Mucosa of rectum (tissue), 2 donors: ENCODE measurements around the gene C19orf33.
A peak's percentile ranks its signal among the peaks of the same experiment; 100 is the strongest.

ENCODE experiments used
- H3K27ac ChIP-seq, 2 donors: one replicate each; pipeline ENCODE4 v1.7.0; 2013; ENCODE audit warnings: inconsistent platforms in 2 of 2, low read depth in 2 of 2, low read length in 2 of 2
- H3K27me3 ChIP-seq, 2 donors: one replicate each; pipeline ENCODE4 v1.7.0; 2013; ENCODE audit warnings: low read length in 2 of 2; ENCODE audit not compliant: control insufficient read depth in 2 of 2, insufficient read depth in 2 of 2
- H3K36me3 ChIP-seq, 2 donors: one replicate each; pipeline ENCODE4 v1.7.0; 2013; ENCODE audit warnings: low read length in 2 of 2; ENCODE audit not compliant: control insufficient read depth in 2 of 2, insufficient read depth in 2 of 2
- H3K4me1 ChIP-seq, 2 donors: one replicate each; pipeline ENCODE4 v1.7.0; 2013; ENCODE audit warnings: low read length in 2 of 2, mild to moderate bottlenecking in 1 of 2; ENCODE audit not compliant: control insufficient read depth in 2 of 2, insufficient read depth in 2 of 2
- H3K4me3 ChIP-seq, 2 donors: one replicate each; pipeline ENCODE4 v1.7.0; 2013; ENCODE audit warnings: low read length in 2 of 2
- H3K9ac ChIP-seq, 2 donors: one replicate each; pipeline ENCODE4 v1.7.0; 2013; ENCODE audit warnings: low read length in 2 of 2, low read depth in 1 of 2, mild to moderate bottlenecking in 1 of 2
- H3K9me3 ChIP-seq, 2 donors: one replicate each; pipeline ENCODE4 v1.7.0; 2013; ENCODE audit warnings: low read length in 2 of 2; ENCODE audit not compliant: control insufficient read depth in 2 of 2
- donor health status: healthy.
- donor health status: Normal muscosa, but diverticular disease.

C19orf33 gene

GRCh38 chr19:38266981-38267597, 37.0 kb upstream of the C19orf33 start:
- peak overlapping the region; percentile 96 to 98 for H3K27ac ChIP-seq
- H3K9ac ChIP-seq = peak overlapping the region; percentile 78 to 99
- peak overlapping the region; percentile 83 to 84 for H3K4me3 ChIP-seq
- H3K4me1 ChIP-seq = peaks cover 27 to 48% of the 10 kb centered on the region in 2 donors
- H3K9me3 ChIP-seq = no peaks in the 10 kb centered on the region
- H3K27me3 ChIP-seq = no peaks in the 10 kb centered on the region
- peaks cover 0 to 5% of the 10 kb centered on the region in 2 donors for H3K36me3 ChIP-seq

GRCh38 chr19:38267761-38268483, 36.1 kb upstream of the C19orf33 start:
- Histone ChIP-seq H3K4me3 (peak overlapping the region; percentile 51 to 84), H3K9ac (peak overlapping the region; percentile 68 to 99), H3K4me1 (peaks cover 32 to 49% of the 10 kb centered on the region in 2 donors), H3K36me3 (peaks cover 0 to 5% of the 10 kb centered on the region in 2 donors), H3K9me3 (no peaks in the 10 kb centered on the region), H3K27me3 (no peaks in the 10 kb centered on the region), H3K27ac (peak overlapping the region; percentile 96 to 98)

- Histone ChIP-seq H3K4me3 (peak overlapping the region; percentile 51 to 84), H3K27ac (peak overlapping the region; percentile 96 to 98), H3K36me3 (peaks cover 0 to 5% of the 10 kb centered on the region in 2 donors), H3K9me3 (no peaks in the 10 kb centered on the region), H3K4me1 (peaks cover 32 to 50% of the 10 kb centered on the region in 2 donors), H3K9ac (peak overlapping the region; percentile 47 to 99), H3K27me3 (no peaks in the 10 kb centered on the region)
Observed at GRCh38 chr19:38268539-38268938, 35.5 kb upstream of the C19orf33 start.

GRCh38 chr19:38270587-38271167, 33.4 kb upstream of the C19orf33 start:
- H3K27me3 ChIP-seq = no peaks in the 10 kb centered on the region
- peaks cover 0 to 5% of the 10 kb centered on the region in 2 donors for H3K36me3 ChIP-seq
- peaks cover 44 to 63% of the 10 kb centered on the region in 2 donors for H3K4me1 ChIP-seq
- H3K4me3 ChIP-seq = no peak overlapping the region
- H3K27ac ChIP-seq = peak overlapping the region in 1 of 2 donors; percentile 9
- no peaks in the 10 kb centered on the region for H3K9me3 ChIP-seq
- H3K9ac ChIP-seq = no peak overlapping the region

GRCh38 chr19:38273499-38273898, 30.6 kb upstream of the C19orf33 start:
- H3K27me3 ChIP-seq = no peaks in the 10 kb centered on the region
- H3K9me3 ChIP-seq = no peaks in the 10 kb centered on the region
- H3K4me3 ChIP-seq = peak overlapping the region in 1 of 2 donors; percentile 29
- peak overlapping the region in 1 of 2 donors; percentile 42 for H3K9ac ChIP-seq
- peaks cover 0 to 5% of the 10 kb centered on the region in 2 donors for H3K36me3 ChIP-seq
- H3K27ac ChIP-seq = peak overlapping the region; percentile 86 to 90
- H3K4me1 ChIP-seq = peaks cover 29 to 53% of the 10 kb centered on the region in 2 donors

GRCh38 chr19:38274739-38275138, 29.3 kb upstream of the C19orf33 start:
- peak overlapping the region; percentile 86 to 90 for H3K27ac ChIP-seq
- no peaks in the 10 kb centered on the region for H3K27me3 ChIP-seq
- H3K4me3 ChIP-seq = peak overlapping the region in 1 of 2 donors; percentile 22
- peaks cover 0 to 5% of the 10 kb centered on the region in 2 donors for H3K36me3 ChIP-seq
- H3K9ac ChIP-seq = peak overlapping the region; percentile 46 to 52
- H3K4me1 ChIP-seq = peaks cover 26 to 53% of the 10 kb centered on the region in 2 donors
- H3K9me3 ChIP-seq = no peaks in the 10 kb centered on the region

GRCh38 chr19:38276942-38277517, 27.0 kb upstream of the C19orf33 start:
- no peak overlapping the region for H3K9ac ChIP-seq
- peak overlapping the region; percentile 31 to 63 for H3K27ac ChIP-seq

GRCh38 chr19:38277549-38277948, 26.5 kb upstream of the C19orf33 start:
- H3K36me3 ChIP-seq = peaks cover 5 to 7% of the 10 kb centered on the region in 2 donors
- H3K27me3 ChIP-seq = no peaks in the 10 kb centered on the region
- H3K9ac ChIP-seq = no peak overlapping the region
- peaks cover 21 to 44% of the 10 kb centered on the region in 2 donors for H3K4me1 ChIP-seq
- H3K27ac ChIP-seq = peak overlapping the region; percentile 31 to 63
- H3K9me3 ChIP-seq = no peaks in the 10 kb centered on the region
- no peak overlapping the region for H3K4me3 ChIP-seq

More at GRCh38 chr19:38276942-38277517, 27.0 kb upstream of the C19orf33 start:
- H3K27me3 ChIP-seq = no peaks in the 10 kb centered on the region
- peaks cover 26 to 48% of the 10 kb centered on the region in 2 donors for H3K4me1 ChIP-seq
- H3K9me3 ChIP-seq = no peaks in the 10 kb centered on the region
- H3K4me3 ChIP-seq = no peak overlapping the region
- peaks cover 5 to 7% of the 10 kb centered on the region in 2 donors for H3K36me3 ChIP-seq

GRCh38 chr19:38277969-38278680, 25.9 kb upstream of the C19orf33 start:
- Histone ChIP-seq H3K4me3 (no peak overlapping the region), H3K27me3 (no peaks in the 10 kb centered on the region), H3K9me3 (no peaks in the 10 kb centered on the region), H3K36me3 (peaks cover 5 to 7% of the 10 kb centered on the region in 2 donors), H3K4me1 (peaks cover 21 to 42% of the 10 kb centered on the region in 2 donors), H3K27ac (peak overlapping the region; percentile 63 to 69), H3K9ac (peak overlapping the region in 1 of 2 donors; percentile 41)
